ENCODE results near the gene ZFX. TPM values are rescaled to one million over a fixed set of nuclear protein-coding genes. Genes with fewer than 3 reads are reported as not detected.

Gene ZFX
- total RNA-seq, 2 experiments from 2014 or later, result 35.0 to 37.2 TPM

GRCh38 chrX:24260842-24261550, 111.5 kb downstream of the ZFX start:
- Mint-ChIP-seq H3K27me3 (no peaks in the 10 kb centered on the region), H3K27ac (peak overlapping the region; percentile 84), H3K36me3 (no peaks in the 10 kb centered on the region), H3K9me3 (no peaks in the 10 kb centered on the region), H3K4me1 (peaks cover 11% of the 10 kb centered on the region), H3K4me3 (peak overlapping the region; percentile 60)
- peak; percentile 31 for DNase-seq

GRCh38 chrX:24262309-24262708, 112.8 kb downstream of the ZFX start:
- Mint-ChIP-seq H3K9me3 (no peaks in the 10 kb centered on the region), H3K4me1 (peaks cover 11% of the 10 kb centered on the region), H3K27ac (no peak overlapping the region), H3K36me3 (no peaks in the 10 kb centered on the region), H3K4me3 (no peak overlapping the region), H3K27me3 (no peaks in the 10 kb centered on the region)
- no peak for DNase-seq

- H3K4me1 Mint-ChIP-seq, result peaks cover 11% of the 10 kb centered on the region
- no peak overlapping the region for H3K27ac Mint-ChIP-seq
- DNase-seq, result no peak
- no peaks in the 10 kb centered on the region for H3K27me3 Mint-ChIP-seq
- no peaks in the 10 kb centered on the region for H3K9me3 Mint-ChIP-seq
- H3K4me3 Mint-ChIP-seq, result no peak overlapping the region
- no peaks in the 10 kb centered on the region for H3K36me3 Mint-ChIP-seq
These were observed 114.9 kb downstream of the ZFX start for GRCh38 chrX:24264383-24264782.

Other genes with a start within 250 kb of the ZFX start
- gene APOO, start 241.8 kb upstream of the ZFX start, total RNA-seq, result 10 to 100 TPM; 31.7 to 38.5 TPM
- gene CXorf58, start 241.7 kb upstream of the ZFX start, total RNA-seq, result under 1 TPM in 1 of 2 experiments, not detected in 1; 0.24 TPM
- 10 to 100 TPM; 13.5 to 14.2 TPM for gene KLHL15, start 122.5 kb upstream of the ZFX start, total RNA-seq
- 100 to 1,000 TPM; 379 to 386 TPM for gene EIF2S3, start 94.8 kb upstream of the ZFX start, total RNA-seq
- not detected for gene SUPT20HL2, start 164.3 kb downstream of the ZFX start, total RNA-seq
- gene SUPT20HL1, start 210.9 kb downstream of the ZFX start, total RNA-seq, result not detected